OCI-LY1 (cell line): Measurements from ENCODE around the gene CORO1C.

ENCODE experiments used
- EZH2 ChIP-seq: fragments of 200-600 bp; sonication (generic), shearing (Covaris generic); IDR thresholded peaks from 2 replicates; pipeline ENCODE4 v1.8.0; 2017; ENCODE audit warnings: borderline replicate concordance, mixed run types, mild to moderate bottlenecking, antibody characterized with exemption, low read length, moderate library complexity, mixed read lengths
- TF ChIP-seq, protein P1 (sequence below): fragments of 200-600 bp; sonication (generic), shearing (Covaris generic); IDR thresholded peaks from 2 replicates; pipeline ENCODE4 v1.5.1; 2017; ENCODE audit warnings: mild to moderate bottlenecking, antibody characterized with exemption, low read length, moderate library complexity, mixed read lengths

DNA sequence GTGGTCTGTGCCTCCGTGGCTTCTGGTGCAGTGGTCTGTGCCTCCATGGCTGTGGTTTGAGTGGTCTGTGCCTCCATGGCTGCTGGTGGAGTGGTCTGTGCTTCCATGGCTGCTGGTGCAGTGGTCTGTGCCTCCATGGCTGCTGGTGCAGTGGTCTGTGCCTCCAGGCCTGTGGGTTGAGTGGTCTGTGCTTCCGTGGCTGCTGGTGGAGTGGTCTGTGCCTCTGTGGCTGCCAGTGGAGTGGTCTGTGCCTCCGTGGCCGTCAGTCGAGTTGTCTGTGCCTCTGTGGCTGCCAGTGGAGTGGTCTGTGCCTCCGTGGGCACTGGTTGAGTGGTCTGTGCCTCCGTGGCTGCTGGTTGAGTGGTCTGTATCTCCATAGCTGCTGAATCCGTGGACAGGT is 107.7 kb downstream of the CORO1C start:
- TF ChIP-seq, protein P1, sequence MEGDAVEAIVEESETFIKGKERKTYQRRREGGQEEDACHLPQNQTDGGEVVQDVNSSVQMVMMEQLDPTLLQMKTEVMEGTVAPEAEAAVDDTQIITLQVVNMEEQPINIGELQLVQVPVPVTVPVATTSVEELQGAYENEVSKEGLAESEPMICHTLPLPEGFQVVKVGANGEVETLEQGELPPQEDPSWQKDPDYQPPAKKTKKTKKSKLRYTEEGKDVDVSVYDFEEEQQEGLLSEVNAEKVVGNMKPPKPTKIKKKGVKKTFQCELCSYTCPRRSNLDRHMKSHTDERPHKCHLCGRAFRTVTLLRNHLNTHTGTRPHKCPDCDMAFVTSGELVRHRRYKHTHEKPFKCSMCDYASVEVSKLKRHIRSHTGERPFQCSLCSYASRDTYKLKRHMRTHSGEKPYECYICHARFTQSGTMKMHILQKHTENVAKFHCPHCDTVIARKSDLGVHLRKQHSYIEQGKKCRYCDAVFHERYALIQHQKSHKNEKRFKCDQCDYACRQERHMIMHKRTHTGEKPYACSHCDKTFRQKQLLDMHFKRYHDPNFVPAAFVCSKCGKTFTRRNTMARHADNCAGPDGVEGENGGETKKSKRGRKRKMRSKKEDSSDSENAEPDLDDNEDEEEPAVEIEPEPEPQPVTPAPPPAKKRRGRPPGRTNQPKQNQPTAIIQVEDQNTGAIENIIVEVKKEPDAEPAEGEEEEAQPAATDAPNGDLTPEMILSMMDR, result no peak
- no peak for TF ChIP-seq EZH2
